GM21367 (cell line): ENCODE data around the gene TRAPPC1.

Source experiments
- ATAC-seq: cut with Tn5 transposase; IDR thresholded peaks from one replicate; pipeline ENCODE4 v1.9.1; 2021; ENCODE audit not compliant: unreplicated experiment

Gene TRAPPC1

DNA sequence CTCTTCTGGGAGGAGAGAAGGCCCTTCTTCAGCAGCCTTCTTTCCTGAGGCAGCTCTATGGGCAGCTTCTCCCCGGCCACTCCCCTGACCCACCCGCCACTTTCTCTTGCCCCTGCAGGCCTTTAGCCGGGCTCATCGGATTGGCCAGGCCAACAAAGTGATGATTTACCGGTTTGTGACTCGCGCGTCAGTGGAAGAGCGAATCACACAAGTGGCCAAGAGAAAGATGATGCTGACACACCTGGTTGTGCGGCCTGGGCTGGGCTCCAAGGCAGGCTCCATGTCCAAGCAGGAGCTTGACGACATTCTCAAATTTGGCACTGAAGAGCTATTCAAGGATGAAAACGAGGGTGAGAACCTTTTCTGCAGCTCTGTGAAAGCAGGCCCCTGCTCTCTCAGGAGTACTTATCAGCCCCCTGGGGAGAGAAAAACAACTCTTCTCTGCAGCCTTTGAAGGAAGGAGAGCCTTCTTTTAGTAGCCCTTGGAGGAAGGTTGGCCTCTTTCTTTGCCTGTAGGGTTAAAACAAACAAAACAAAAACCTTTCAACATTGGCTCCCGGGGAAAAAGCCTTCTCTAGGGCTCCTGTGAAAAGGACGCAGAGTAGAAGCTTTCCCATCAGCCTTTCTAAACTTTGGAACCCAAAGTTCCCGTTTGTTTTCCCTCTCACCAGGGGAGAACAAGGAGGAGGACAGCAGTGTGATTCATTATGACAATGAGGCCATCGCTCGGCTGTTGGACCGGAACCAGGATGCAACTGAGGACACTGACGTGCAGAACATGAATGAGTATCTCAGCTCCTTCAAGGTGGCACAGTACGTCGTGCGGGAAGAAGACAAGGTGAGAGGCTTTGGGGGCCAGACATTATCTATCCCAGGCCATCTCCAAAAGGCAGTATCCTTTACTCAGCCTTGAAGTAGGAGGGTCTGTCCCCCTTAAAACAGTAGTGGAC is 28.3 kb downstream of the TRAPPC1 start:
- no peak for ATAC-seq

DNA sequence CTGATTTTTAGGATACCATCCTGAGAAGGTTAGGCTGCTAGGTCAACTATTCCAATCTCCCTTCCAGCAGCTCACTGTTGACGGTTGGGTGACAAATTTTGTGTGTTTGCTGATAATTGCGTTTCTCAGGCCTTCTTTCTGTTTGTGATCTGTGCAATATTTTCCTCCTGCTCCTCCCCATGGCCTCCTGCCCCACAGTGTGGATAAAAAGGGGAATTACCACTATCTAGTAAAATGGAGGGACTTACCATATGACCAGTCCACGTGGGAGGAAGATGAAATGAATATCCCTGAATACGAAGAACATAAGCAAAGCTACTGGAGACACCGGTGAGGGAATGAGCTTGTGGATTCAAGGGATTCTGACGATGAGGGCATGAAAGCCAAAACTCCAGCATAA is 34.0 kb downstream of the TRAPPC1 start:
- ATAC-seq = no peak

DNA sequence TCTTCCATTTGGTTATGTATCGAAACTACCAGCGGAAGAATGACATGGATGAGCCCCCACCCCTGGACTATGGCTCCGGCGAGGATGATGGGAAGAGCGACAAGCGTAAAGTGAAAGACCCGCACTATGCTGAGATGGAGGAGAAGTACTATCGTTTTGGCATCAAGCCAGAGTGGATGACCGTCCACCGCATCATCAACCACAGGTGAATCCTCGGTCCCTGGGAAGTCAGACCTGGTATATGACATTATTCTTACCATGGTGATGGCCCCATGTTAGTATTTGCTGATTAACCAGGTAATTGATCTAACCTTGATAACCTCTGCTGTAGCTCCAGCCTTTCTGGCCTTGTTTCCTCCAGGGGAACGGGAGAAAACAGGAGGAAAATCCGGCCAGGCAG is 34.7 kb downstream of the TRAPPC1 start:
- ATAC-seq = no peak

DNA sequence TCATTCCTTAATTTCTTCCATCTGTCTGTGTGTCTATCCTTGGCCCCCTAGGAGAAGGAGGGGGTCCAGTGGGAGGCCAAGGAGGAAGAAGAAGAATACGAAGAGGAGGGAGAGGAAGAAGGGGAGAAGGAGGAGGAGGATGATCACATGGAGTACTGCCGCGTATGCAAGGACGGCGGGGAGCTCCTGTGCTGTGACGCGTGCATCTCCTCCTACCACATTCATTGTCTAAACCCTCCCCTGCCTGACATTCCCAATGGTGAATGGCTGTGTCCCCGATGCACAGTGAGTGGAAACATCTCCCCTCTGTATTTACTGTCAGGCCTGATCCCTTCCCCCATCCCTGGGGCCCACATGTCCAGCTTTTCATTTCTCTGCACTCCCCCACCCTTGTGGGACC is 36.9 kb downstream of the TRAPPC1 start:
- no peak for ATAC-seq

DNA sequence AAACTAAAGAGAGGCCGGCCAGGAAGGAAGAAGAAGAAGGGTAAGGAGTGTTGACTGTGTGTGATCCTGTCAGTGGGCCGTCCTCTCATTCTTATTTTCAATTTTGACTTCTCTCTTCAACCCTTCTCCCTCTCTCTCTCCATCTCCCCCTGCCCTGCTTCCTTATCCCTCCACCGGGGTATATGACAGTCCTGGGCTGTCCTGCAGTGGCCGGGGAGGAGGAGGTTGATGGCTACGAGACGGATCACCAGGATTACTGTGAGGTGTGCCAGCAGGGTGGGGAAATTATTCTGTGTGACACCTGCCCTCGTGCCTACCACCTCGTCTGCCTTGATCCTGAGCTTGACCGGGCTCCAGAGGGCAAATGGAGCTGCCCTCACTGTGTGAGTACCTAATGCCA is 37.5 kb downstream of the TRAPPC1 start:
- ATAC-seq = no peak

DNA sequence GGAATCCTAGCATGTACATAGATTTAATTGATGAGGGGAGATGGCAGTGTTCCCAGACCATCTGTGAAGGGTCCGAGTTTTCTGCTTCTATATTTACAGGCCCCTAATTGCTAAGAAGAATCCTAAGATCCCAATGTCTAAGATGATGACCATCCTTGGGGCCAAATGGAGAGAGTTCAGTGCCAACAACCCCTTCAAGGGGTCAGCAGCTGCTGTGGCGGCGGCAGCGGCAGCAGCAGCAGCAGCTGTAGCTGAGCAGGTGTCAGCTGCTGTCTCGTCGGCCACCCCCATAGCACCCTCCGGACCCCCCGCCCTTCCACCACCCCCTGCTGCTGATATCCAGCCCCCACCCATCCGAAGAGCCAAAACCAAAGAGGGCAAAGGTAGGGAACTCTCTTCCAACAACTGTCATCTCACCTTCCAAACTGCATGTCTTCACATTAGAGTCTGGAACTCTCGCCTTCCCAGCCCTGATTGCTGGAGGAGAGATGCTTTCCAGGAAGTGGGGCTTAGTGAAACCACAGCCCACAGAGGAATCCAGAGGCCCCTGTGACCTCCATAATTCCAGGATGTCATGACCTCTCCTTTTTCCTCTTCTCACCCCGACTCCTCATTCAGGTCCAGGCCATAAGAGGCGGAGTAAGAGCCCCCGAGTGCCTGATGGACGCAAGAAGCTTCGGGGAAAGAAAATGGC is 38.4 kb downstream of the TRAPPC1 start:
- ATAC-seq = no peak

DNA sequence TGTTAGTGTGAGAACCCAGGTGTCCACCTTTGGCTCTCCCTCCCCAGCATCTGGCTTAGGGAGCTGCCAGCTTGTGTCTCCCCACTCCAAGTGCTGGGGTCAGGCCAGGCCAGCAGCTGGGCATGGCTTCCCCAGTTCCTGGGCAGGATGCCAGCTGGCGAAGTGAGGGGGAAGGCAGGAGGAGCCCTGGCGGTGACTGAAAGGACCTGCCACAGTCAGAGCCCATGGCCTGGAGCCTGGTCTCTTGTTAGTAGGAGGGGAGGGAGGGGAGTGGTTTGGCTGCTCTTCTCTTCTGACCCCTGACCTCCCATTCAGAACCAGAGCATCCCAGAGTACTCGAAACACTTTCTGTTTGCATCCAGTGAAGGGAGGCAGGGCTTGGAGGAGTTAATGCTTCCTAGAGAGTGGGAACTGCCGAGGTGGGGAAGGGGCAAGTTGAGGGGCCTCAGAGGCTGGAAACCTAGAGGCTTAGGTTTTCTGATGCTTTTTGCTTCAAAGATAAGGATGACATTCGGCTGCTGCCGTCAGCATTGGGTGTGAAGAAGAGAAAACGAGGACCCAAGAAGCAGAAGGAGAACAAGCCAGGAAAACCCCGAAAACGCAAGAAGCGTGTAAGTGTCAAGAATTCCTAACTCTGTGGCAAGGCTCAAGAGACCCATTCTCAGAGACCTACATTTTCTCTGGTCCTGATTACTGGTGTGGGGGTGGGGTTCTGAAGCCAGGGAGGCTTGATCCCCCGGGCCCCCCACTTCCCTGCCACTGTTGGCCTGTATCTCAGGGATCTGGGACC is 42.4 kb downstream of the TRAPPC1 start:
- no peak for ATAC-seq

DNA sequence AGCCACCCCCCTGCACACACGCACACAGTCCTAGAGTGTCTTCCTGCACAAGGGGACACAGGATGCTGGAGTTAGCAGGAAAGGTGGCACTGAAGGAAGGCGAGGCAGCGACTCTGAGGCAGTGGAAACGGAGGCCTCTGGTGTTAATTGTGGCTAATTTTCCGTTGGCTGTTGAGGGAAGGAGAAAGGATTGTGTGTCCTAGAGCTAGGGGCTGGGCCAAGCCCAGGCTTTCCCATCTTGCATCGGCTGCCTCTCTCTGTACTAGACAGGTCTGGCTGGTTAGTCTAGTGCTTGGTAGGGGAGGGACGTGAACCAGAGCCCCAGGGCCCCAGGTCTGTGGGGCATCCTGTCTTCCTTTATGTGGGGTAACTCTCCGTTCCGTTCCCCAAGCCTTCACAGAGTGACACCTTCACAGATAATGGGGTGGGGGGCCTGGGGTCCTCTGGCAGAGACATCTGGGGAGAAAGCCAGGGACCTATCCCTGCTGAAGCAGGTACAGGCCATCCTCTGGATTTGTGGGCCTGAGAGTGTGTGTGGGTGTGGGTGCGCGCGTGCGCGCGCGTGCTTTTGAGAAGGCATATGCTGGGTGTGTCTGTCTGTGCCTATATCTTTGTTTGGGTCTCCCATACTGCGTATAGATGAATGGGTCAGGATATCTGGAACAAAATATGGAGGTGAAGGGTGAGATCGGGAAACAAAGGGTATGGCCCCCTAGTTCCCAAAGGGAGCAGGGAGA is 43.4 kb downstream of the TRAPPC1 start, which contains the start of gene CHD3:
Gene CHD3, plus strand, starts transcription at position 606 of the 737 bp plus-strand sequence. CDS start 212 bp downstream, outside the sequence.
- ATAC-seq = no peak

DNA sequence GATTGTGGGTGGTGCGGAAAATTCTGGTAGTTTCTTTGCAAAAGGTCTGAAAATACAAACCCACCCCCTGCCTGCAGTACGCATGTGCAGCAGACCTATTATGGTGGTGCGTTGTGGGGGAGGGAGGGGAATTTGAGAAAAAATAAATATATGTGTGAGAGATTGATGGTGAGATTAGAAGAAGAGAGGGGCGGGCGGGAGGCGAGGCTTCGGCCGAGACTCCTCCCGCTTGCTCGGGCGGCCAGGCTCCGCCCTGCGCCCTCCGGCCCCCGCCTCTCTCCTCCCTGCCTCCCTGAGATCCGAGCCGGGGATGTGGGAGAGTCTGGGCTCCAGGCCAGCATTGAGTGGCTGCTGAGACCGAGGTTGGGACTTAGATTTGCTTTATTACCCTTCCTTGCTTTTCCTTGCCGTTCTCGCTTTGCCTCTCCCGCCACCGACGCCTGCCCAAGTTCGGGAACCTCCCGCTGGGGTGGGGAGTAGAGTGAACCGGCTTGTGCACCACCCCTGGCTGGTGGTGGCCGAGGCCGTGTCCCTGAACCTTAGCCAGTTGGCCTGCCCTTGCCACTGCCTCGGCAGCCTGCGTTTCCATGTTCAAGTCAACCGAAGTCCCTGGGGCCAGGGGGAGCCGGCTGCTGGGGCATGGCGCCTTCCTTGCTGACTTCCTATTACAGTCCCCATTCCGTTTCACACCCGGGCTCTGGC is 44.1 kb downstream of the TRAPPC1 start:
- ATAC-seq = no peak

DNA sequence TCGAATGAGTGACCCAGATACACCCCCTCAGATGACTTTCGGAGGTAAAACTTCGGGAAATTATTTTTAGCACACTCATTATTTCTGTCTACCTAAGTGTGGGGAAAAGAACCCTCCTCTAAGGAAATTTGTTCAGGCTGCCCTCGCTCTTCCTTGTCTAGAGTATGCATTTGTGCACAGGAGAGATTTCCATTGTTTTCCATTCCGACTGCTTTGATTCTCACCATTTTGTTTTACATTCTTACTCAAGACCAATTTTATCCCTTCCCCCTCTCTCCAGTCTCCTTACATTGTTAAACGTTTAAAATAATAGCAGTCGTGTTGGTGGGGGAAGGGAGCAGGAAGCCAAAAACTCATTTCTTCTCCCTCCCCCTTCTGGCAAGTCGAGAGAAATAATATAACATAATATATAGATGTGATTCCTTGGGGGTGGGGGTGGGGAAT is 44.7 kb downstream of the TRAPPC1 start:
- no peak for ATAC-seq

DNA sequence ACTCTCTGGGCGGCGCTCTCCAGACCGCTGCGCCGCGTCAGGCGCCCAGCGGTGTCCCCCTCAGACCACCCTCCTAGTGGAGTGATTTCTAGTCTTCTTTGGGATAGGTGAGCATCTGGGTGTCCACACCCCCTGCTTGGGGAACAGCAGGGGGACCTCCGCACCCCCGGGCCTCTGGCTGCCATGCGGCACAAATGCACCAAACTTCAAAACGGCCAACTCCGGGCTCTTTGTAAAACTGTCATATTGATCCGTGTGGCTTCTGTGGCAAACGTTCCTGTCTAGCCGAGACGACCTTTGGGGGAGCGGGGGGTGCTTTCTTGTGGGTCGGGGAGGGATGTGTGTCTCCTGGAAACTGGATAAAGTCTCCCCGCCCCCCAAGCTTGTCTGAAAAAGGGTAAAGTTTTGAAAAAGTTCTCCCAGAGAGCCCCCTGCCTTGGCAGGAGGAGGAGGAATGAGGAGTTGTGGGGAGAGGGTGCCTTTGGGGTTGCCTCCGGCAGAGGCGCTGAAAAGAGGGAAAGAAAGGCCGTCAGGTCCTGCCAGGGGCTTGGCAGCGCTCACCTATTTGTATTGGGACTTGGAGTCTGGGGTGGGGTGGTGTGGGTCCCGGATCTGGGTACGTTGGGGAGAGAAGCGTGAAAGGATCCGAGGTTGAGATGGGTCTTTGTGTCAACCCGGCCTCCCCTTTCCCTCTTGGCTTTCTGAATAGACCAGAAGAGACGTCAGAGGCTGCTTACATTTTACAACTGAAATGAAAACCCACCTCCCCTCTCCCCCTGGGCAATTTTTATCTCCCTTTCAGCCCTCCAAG is 45.3 kb downstream of the TRAPPC1 start:
- no peak for ATAC-seq

DNA sequence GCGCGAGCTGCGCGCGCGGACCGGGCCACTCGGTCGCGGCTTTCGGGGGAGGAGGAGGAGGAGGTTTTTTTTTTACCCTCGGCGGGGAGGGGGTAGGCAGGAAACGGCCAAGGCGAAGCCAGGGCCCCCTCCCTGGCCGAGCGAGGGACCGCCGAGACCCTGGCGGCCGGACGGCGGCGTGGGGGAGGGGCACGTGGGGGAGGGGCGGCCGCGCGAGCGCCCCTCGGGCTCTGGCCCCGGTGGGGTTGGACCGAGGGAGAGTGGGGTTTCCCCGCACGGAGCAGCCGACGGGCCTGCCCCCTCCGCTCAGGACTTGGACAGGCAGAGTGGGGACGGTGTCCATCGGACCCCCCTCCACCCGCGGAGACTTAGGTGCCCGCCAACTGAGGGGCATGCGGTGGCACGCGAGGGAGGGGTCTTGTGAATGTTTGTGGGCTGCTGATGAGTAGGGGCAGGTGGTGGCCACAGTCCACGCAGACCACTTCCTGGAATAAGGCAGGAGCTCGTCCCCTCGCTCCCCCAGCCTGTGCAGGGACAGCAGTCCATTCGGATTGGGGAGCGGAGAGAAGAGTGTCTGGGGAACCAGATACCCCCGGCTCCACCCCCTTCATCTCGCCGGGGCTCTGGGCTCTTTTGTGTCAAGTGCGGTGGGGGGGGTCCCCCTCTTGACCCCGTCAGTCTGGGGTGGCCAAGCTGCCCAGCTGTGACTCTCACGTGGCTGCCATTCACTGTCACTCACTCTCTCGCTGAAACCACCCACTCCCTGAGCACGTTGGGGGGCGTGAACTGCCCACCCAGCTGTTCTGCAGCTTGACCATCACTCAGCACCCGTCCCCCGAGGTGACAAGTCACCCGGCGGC is 46.1 kb downstream of the TRAPPC1 start:
- ATAC-seq = no peak

DNA sequence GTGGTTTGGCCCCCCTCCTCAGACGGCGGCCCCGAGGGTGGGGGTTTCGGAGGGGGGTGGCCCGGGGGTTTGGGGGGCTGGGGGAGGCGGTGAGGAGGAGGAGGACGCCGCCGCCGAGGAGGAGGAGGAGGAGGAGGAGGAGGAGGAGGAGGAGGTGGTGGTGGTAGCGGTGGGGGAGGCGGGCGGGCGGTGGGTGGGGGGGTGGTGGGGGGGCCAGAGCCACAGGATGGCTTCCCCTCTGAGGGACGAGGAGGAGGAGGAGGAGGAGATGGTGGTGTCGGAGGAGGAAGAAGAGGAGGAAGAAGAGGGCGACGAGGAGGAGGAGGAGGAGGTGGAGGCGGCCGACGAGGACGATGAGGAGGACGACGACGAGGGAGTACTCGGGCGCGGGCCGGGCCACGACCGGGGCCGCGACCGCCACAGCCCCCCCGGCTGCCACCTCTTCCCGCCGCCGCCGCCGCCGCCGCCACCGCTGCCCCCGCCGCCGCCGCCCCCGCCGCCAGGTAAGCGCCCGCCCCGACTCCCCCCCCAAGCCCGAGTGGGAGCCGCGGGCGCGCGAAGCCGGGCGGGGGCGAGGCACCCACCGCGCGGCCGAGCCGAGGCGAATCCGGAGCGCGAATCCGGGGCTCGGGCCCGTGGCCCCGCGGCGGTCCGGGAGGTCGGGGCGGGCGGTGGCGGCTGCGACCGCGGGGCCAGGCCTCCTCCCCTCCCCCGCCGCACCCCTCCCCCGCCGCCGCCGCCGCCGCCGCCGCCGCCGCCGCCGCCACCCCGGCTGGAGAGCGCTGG is 47.0 kb downstream of the TRAPPC1 start:
- no peak for ATAC-seq

DNA sequence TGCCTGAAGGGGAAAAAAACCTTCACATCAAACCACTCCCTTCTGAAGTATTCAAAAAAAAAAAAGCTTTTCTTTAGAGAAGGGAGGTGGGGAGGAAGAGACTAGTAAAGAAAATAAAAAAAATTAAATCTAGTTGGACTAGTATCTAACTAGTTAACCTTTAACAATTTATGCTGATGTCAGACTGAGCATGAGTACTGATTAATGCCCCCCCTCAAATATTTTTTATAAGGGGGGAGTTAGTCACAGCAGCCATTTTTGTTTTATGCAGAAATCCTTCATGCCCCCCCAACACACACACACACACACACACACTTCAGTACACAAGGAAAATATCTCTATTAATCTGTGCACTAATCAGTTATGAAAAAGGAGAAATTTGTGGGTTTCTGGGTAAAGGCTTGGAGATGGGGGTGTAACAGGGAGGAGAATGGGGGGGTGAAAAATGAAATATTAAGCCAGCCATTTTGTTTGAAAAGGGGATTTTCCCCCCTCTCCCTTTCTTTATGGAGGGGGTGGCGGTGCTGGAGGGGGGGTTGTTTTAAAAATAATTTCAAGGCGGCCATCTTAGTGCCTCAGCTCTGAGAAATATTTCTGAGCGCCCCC is 47.9 kb downstream of the TRAPPC1 start:
- ATAC-seq = no peak

DNA sequence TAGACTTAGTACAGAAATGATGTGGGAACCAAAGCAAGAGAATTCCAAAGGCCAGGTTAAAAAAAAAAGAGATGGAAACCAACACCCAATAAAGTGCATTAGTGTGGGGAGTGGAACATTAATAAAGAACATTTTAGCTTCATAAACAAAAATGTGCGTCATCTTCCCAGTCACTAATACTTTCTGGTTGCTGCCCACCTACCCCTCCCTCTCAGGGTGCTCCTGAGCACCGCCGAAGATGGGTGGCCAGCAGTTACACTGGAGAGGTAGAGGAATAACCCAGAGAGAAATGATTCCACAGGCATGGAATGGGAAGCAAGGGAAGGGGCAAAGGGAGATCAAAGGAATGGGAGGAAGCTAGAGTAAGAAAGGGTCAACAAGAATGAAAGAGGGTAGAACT is 49.1 kb downstream of the TRAPPC1 start:
- ATAC-seq = no peak

DNA sequence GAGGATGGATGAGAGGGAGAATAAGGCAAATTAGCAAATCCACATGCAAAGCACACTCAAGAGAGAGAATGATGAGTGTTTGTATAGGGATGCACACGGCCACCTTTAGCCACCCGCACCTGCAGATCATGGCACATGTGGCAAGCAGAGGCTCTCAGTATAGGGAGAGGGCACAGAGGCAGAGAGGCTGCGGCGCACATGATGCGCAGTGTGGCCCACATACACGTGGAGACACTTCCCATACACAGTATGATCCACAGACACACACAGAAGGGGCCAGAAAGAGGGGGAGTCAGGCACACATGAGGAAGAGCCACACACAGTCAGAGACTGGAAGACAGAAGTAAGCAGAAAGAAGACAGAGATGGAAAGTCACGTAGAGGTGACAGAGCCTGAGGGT is 49.7 kb downstream of the TRAPPC1 start:
- no peak for ATAC-seq
